Measurements from ENCODE around the gene CHCT1.

Gene CHCT1

GRCh38 chr17:60451965-60452364, 29.7 kb downstream of the CHCT1 start:
- Histone ChIP-seq H3K27me3 (ENCODE audit: control insufficient read depth, insufficient read depth, low read length) (no peaks in the 10 kb centered on the region), H3K4me1 (ENCODE audit: control insufficient read depth, insufficient read depth, low read length) (no peaks in the 10 kb centered on the region), H3K4me3 (ENCODE audit: low read depth, low read length) (no peak overlapping the region), H3K9me3 (ENCODE audit: control insufficient read depth, insufficient read depth, low read length) (no peaks in the 10 kb centered on the region), H3K36me3 (ENCODE audit: control insufficient read depth, insufficient read depth, low read length) (peaks cover 2% of the 10 kb centered on the region), H3K9ac (ENCODE audit: low read depth, low read length) (no peak overlapping the region)

GRCh38 chr17:60455378-60455777, 33.1 kb downstream of the CHCT1 start:
- Histone ChIP-seq H3K36me3 (ENCODE audit: control insufficient read depth, insufficient read depth, low read length) (peaks cover 3% of the 10 kb centered on the region), H3K4me3 (ENCODE audit: low read depth, low read length) (no peak overlapping the region), H3K9me3 (ENCODE audit: control insufficient read depth, insufficient read depth, low read length) (no peaks in the 10 kb centered on the region), H3K9ac (ENCODE audit: low read depth, low read length) (no peak overlapping the region), H3K4me1 (ENCODE audit: control insufficient read depth, insufficient read depth, low read length) (no peaks in the 10 kb centered on the region), H3K27me3 (ENCODE audit: control insufficient read depth, insufficient read depth, low read length) (no peaks in the 10 kb centered on the region)

DNA sequence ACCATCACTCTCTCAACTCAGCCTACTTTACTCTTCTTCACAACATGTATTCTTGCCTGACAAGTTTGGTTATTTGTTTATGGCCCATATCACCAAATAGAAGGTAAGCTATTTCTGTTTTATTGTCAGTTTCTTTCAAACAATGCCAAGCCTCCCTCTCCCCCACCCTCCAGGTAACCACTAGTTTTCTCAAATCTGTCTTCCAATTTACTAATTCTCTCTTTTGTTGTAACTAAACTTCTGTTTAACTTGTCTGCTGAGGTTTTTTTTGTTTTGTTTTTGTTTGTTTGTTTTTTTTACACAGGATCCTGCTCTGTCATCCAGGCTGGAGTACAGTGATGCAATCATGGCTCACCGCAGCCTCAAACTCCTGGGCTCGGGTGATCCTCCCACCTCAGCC, 34.9 kb downstream of the CHCT1 start:
- Histone ChIP-seq H3K4me1 (ENCODE audit: control insufficient read depth, insufficient read depth, low read length) (no peaks in the 10 kb centered on the region), H3K4me3 (ENCODE audit: low read depth, low read length) (no peak overlapping the region), H3K27me3 (ENCODE audit: control insufficient read depth, insufficient read depth, low read length) (no peaks in the 10 kb centered on the region), H3K36me3 (ENCODE audit: control insufficient read depth, insufficient read depth, low read length) (peaks cover 3% of the 10 kb centered on the region), H3K9ac (ENCODE audit: low read depth, low read length) (no peak overlapping the region), H3K9me3 (ENCODE audit: control insufficient read depth, insufficient read depth, low read length) (no peaks in the 10 kb centered on the region)

DNA sequence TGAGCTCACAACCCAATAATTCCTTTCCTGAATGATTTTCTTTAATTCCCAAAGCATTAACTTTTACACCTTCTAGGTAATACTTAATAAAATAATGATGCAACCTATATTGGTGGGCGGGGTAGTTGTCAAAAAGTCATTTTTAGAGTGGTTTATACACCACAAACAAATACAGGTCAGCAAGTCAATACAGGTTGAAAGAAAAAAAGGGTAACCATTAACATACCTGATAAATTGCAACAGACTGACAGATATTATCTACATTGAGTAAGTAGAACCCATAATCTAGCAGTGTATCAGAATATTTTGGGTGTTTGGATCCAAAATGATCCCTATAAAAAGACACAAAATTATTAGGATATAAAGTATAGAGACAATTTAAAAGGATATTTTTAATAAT, 39.3 kb downstream of the CHCT1 start:
- no peaks in the 10 kb centered on the region for H3K27me3 ChIP-seq (ENCODE audit: control insufficient read depth, insufficient read depth, low read length)
- H3K9me3 ChIP-seq (ENCODE audit: control insufficient read depth, insufficient read depth, low read length): no peaks in the 10 kb centered on the region
- no peaks in the 10 kb centered on the region for H3K4me1 ChIP-seq (ENCODE audit: control insufficient read depth, insufficient read depth, low read length)
- H3K4me3 ChIP-seq (ENCODE audit: low read depth, low read length): no peak overlapping the region
- H3K9ac ChIP-seq (ENCODE audit: low read depth, low read length): no peak overlapping the region
- H3K36me3 ChIP-seq (ENCODE audit: control insufficient read depth, insufficient read depth, low read length): peaks cover 3% of the 10 kb centered on the region

DNA sequence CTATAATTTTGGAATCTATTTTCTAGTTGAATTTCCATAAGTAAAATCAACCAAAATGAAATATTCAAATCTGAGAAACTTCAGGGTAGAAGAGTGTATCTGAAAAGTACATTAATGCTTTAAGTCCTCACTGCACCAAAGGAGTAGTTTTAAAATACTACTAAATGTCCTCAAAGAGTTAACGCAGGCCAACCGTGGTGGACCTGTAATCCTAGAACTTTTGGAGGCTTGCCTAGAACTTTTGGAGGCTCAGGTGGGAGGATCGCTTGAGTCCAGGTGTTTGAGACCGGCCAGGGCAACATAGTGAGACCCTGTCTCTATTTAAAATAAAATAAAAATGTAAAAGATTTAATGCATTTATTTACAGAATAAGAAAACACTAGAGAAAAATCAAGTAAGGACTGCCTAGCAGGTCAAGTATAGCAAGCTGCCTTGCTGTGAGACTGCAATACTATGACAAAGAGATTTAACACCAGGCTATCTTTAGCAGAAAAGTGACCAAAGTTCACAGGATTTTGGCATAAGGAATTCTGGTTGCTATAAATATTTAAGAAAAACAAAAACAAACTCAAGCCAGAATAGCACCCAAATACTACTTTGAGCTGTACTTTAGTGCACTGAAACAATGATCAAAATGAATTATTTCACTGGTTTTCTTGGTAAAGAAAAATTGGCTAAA, 41.0 kb downstream of the CHCT1 start:
- Histone ChIP-seq H3K4me3 (ENCODE audit: low read depth, low read length) (no peak overlapping the region), H3K9ac (ENCODE audit: low read depth, low read length) (no peak overlapping the region), H3K9me3 (ENCODE audit: control insufficient read depth, insufficient read depth, low read length) (no peaks in the 10 kb centered on the region), H3K36me3 (ENCODE audit: control insufficient read depth, insufficient read depth, low read length) (peaks cover 3% of the 10 kb centered on the region), H3K4me1 (ENCODE audit: control insufficient read depth, insufficient read depth, low read length) (no peaks in the 10 kb centered on the region), H3K27me3 (ENCODE audit: control insufficient read depth, insufficient read depth, low read length) (no peaks in the 10 kb centered on the region)

DNA sequence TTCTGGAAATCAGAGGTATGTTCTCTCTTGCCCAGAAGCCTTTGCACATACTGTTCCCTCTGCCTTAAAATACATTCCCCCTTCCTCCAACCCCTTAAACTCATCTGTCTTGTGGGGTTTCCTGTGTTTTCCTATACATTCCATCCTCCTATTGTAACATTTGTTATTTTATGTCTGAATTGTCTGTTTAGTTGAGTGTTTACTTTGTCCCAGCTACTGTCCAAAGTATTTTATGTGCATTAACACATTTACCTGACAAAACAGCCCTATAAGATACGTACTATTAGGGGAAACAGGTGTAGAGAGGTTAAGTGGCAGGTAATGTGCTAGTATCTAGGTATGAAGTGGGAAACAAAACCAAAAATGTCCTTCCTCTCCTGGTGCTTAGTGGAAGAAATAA, 42.1 kb downstream of the CHCT1 start:
- peaks cover 3% of the 10 kb centered on the region for H3K36me3 ChIP-seq (ENCODE audit: control insufficient read depth, insufficient read depth, low read length)
- H3K9ac ChIP-seq (ENCODE audit: low read depth, low read length): no peak overlapping the region
- H3K27me3 ChIP-seq (ENCODE audit: control insufficient read depth, insufficient read depth, low read length): no peaks in the 10 kb centered on the region
- H3K9me3 ChIP-seq (ENCODE audit: control insufficient read depth, insufficient read depth, low read length): no peaks in the 10 kb centered on the region
- no peaks in the 10 kb centered on the region for H3K4me1 ChIP-seq (ENCODE audit: control insufficient read depth, insufficient read depth, low read length)
- no peak overlapping the region for H3K4me3 ChIP-seq (ENCODE audit: low read depth, low read length)

- no peaks in the 10 kb centered on the region for H3K36me3 ChIP-seq (ENCODE audit: control insufficient read depth, insufficient read depth, low read length)
- no peaks in the 10 kb centered on the region for H3K4me1 ChIP-seq (ENCODE audit: control insufficient read depth, insufficient read depth, low read length)
- no peak overlapping the region for H3K9ac ChIP-seq (ENCODE audit: low read depth, low read length)
- no peak overlapping the region for H3K4me3 ChIP-seq (ENCODE audit: low read depth, low read length)
- H3K9me3 ChIP-seq (ENCODE audit: control insufficient read depth, insufficient read depth, low read length): no peaks in the 10 kb centered on the region
- H3K27me3 ChIP-seq (ENCODE audit: control insufficient read depth, insufficient read depth, low read length): no peaks in the 10 kb centered on the region
These were observed 46.1 kb downstream of the CHCT1 start for GRCh38 chr17:60468371-60468770.

- Histone ChIP-seq H3K4me1 (ENCODE audit: control insufficient read depth, insufficient read depth, low read length) (no peaks in the 10 kb centered on the region), H3K4me3 (ENCODE audit: low read depth, low read length) (no peak overlapping the region), H3K9ac (ENCODE audit: low read depth, low read length) (no peak overlapping the region), H3K27me3 (ENCODE audit: control insufficient read depth, insufficient read depth, low read length) (no peaks in the 10 kb centered on the region), H3K36me3 (ENCODE audit: control insufficient read depth, insufficient read depth, low read length) (no peaks in the 10 kb centered on the region), H3K9me3 (ENCODE audit: control insufficient read depth, insufficient read depth, low read length) (no peaks in the 10 kb centered on the region)
These were observed 49.2 kb downstream of the CHCT1 start for GRCh38 chr17:60471451-60471850.

- H3K36me3 ChIP-seq (ENCODE audit: control insufficient read depth, insufficient read depth, low read length): no peaks in the 10 kb centered on the region
These were observed 50.2 kb downstream of the CHCT1 start for GRCh38 chr17:60472449-60472848.

DNA sequence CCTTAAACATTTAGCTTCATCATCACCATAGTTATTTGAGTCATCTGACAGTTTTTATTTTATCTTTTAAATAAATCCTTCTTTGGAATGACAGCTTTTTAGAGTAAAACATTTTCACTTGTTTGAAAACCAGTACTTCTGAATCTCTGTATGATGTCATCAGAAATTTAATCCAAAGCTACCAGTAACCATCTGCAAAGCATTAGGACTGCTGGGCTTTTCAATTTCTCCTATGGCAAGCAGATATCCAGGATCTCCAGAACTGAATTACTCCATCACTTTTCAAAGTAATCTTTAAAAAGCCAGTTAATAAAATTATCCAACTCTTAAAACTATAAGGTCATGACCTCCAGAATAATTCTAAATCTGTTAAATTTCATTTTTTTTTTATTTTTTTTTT, 51.5 kb downstream of the CHCT1 start:
- Histone ChIP-seq H3K9ac (ENCODE audit: low read depth, low read length) (no peak overlapping the region), H3K4me1 (ENCODE audit: control insufficient read depth, insufficient read depth, low read length) (no peaks in the 10 kb centered on the region), H3K36me3 (ENCODE audit: control insufficient read depth, insufficient read depth, low read length) (no peaks in the 10 kb centered on the region), H3K27me3 (ENCODE audit: control insufficient read depth, insufficient read depth, low read length) (no peaks in the 10 kb centered on the region), H3K9me3 (ENCODE audit: control insufficient read depth, insufficient read depth, low read length) (no peaks in the 10 kb centered on the region), H3K4me3 (ENCODE audit: low read depth, low read length) (no peak overlapping the region)

More at GRCh38 chr17:60472449-60472848, 50.2 kb downstream of the CHCT1 start:
- Histone ChIP-seq H3K27me3 (ENCODE audit: control insufficient read depth, insufficient read depth, low read length) (no peaks in the 10 kb centered on the region), H3K4me3 (ENCODE audit: low read depth, low read length) (no peak overlapping the region), H3K9me3 (ENCODE audit: control insufficient read depth, insufficient read depth, low read length) (no peaks in the 10 kb centered on the region), H3K4me1 (ENCODE audit: control insufficient read depth, insufficient read depth, low read length) (no peaks in the 10 kb centered on the region), H3K9ac (ENCODE audit: low read depth, low read length) (no peak overlapping the region)
